KG1 (cell line): ENCODE results near the gene CFC1B.
"Not testable (repeated sequence)": the region's sequence is repeated elsewhere in the genome, so short reads cannot be mapped to it uniquely, and the experiment has no call there.

Experiments used
- DNase-seq: peaks from one replicate; lab custom pipeline; 2025; lab: John Stamatoyannopoulos, UW

The CFC1B gene

GRCh38 chr2:130566165-130566564 lies 45.1 kb downstream of the CFC1B start:
- not testable (repeated sequence) for DNase-seq

- not testable (repeated sequence) for DNase-seq
Measured at GRCh38 chr2:130571929-130572328, 50.9 kb downstream of the CFC1B start.

GRCh38 chr2:130574230-130574629 lies 53.2 kb downstream of the CFC1B start:
- not testable (repeated sequence) for DNase-seq

- not testable (repeated sequence) for DNase-seq
Measured at GRCh38 chr2:130576209-130576784, 55.3 kb downstream of the CFC1B start.

GRCh38 chr2:130577559-130577958 lies 56.5 kb downstream of the CFC1B start:
- not testable (repeated sequence) for DNase-seq
